Measurements from ENCODE around the gene CRYBG1. TPM values are rescaled to one million over a fixed set of nuclear protein-coding genes. Genes with fewer than 3 reads are reported as not detected.

Gene CRYBG1
- total RNA-seq, 1 donor, result 11.9 TPM

GRCh38 chr6:106466211-106466610 is 105.7 kb downstream of the CRYBG1 start:
- Histone ChIP-seq H3K27me3 (ENCODE audit: insufficient read depth, low read length) (no peaks in the 10 kb centered on the region), H3K79me2 (ENCODE audit: insufficient read depth, low read length) (no peaks in the 10 kb centered on the region), H3K4me2 (ENCODE audit: insufficient read depth, low read length) (no peak overlapping the region), H3K36me3 (ENCODE audit: insufficient read depth, low read length) (no peaks in the 10 kb centered on the region), H3K4me3 (ENCODE audit: insufficient read depth, low read length) (no peak overlapping the region), H4K20me1 (ENCODE audit: insufficient read depth, low read length) (no peaks in the 10 kb centered on the region), H2AFZ (ENCODE audit: low read length) (no peak overlapping the region), H3K4me1 (ENCODE audit: insufficient read depth, low read length) (peaks cover 4% of the 10 kb centered on the region), H3K27ac (ENCODE audit: low read depth, low read length) (no peak overlapping the region), H3K9me3 (ENCODE audit: low read depth, low read length) (no peaks in the 10 kb centered on the region)
- TF ChIP-seq, protein P1, sequence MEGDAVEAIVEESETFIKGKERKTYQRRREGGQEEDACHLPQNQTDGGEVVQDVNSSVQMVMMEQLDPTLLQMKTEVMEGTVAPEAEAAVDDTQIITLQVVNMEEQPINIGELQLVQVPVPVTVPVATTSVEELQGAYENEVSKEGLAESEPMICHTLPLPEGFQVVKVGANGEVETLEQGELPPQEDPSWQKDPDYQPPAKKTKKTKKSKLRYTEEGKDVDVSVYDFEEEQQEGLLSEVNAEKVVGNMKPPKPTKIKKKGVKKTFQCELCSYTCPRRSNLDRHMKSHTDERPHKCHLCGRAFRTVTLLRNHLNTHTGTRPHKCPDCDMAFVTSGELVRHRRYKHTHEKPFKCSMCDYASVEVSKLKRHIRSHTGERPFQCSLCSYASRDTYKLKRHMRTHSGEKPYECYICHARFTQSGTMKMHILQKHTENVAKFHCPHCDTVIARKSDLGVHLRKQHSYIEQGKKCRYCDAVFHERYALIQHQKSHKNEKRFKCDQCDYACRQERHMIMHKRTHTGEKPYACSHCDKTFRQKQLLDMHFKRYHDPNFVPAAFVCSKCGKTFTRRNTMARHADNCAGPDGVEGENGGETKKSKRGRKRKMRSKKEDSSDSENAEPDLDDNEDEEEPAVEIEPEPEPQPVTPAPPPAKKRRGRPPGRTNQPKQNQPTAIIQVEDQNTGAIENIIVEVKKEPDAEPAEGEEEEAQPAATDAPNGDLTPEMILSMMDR (IDR thresholded peaks at IDR 0.05; ENCODE audit: extremely low read depth, low read depth, low read length), result no peak
- no peak for DNase-seq (ENCODE audit: insufficient read length, low spot score, missing footprints)

DNA sequence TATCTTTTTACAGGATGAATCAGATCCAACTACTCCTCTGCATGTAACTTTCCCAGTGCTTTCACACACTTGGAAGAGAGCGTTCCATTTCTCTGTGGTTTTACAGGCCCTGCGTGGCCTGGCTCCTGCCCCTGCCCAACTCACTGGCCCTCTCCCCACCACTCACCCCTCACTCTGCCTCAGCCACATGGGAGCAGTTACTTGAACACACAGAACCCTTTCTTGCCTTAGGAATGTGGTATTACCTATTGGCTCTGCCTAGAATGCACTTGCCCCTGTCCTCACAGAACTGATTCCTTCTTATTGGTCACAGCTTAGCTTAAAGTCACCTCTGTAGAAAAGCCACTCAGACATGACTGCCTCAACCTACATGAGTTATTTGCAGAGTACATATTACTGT is 108.4 kb downstream of the CRYBG1 start:
- H2AFZ ChIP-seq (ENCODE audit: low read length), result peak overlapping the region; percentile 69
- TF ChIP-seq, protein P1 (IDR thresholded peaks at IDR 0.05; ENCODE audit: extremely low read depth, low read depth, low read length), result no peak
- no peaks in the 10 kb centered on the region for H3K9me3 ChIP-seq (ENCODE audit: low read depth, low read length)
- H3K4me1 ChIP-seq (ENCODE audit: insufficient read depth, low read length), result peaks cover 10% of the 10 kb centered on the region
- H3K4me3 ChIP-seq (ENCODE audit: insufficient read depth, low read length), result no peak overlapping the region
- H3K36me3 ChIP-seq (ENCODE audit: insufficient read depth, low read length), result no peaks in the 10 kb centered on the region
- no peaks in the 10 kb centered on the region for H4K20me1 ChIP-seq (ENCODE audit: insufficient read depth, low read length)
- H3K4me2 ChIP-seq (ENCODE audit: insufficient read depth, low read length), result no peak overlapping the region
- H3K79me2 ChIP-seq (ENCODE audit: insufficient read depth, low read length), result no peaks in the 10 kb centered on the region
- H3K27ac ChIP-seq (ENCODE audit: low read depth, low read length), result no peak overlapping the region
- no peaks in the 10 kb centered on the region for H3K27me3 ChIP-seq (ENCODE audit: insufficient read depth, low read length)
- no peak for DNase-seq (ENCODE audit: insufficient read length, low spot score, missing footprints)

- TF ChIP-seq, protein P1 (IDR thresholded peaks at IDR 0.05; ENCODE audit: extremely low read depth, low read depth, low read length), result no peak
- Histone ChIP-seq H3K27ac (ENCODE audit: low read depth, low read length) (no peak overlapping the region), H3K4me1 (ENCODE audit: insufficient read depth, low read length) (peaks cover 19% of the 10 kb centered on the region), H2AFZ (ENCODE audit: low read length) (no peak overlapping the region), H4K20me1 (ENCODE audit: insufficient read depth, low read length) (no peaks in the 10 kb centered on the region), H3K79me2 (ENCODE audit: insufficient read depth, low read length) (no peaks in the 10 kb centered on the region), H3K36me3 (ENCODE audit: insufficient read depth, low read length) (no peaks in the 10 kb centered on the region), H3K27me3 (ENCODE audit: insufficient read depth, low read length) (no peaks in the 10 kb centered on the region), H3K9me3 (ENCODE audit: low read depth, low read length) (no peaks in the 10 kb centered on the region), H3K4me2 (ENCODE audit: insufficient read depth, low read length) (no peak overlapping the region), H3K4me3 (ENCODE audit: insufficient read depth, low read length) (no peak overlapping the region)
- no peak for DNase-seq (ENCODE audit: insufficient read length, low spot score, missing footprints)
Measured at GRCh38 chr6:106469882-106470281, 109.4 kb downstream of the CRYBG1 start.

DNA sequence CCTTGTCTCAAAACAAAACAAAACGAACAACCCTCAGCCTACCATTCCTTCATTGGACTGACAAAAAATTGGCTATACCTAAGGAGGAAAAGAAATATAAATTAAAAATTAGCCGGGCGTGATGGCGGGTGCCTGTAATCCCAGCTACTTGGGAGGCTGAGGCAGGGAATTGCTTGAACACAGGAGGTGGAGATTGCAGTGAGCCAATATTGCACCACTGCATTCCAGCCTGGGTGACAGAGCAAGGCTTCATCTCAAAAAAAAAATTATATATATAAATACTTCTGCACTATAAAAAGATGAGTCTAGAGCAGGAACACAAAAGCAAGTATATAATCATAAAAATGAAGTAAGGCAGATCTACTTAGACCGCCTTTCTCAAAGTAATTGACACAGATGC is 109.8 kb downstream of the CRYBG1 start:
- no peaks in the 10 kb centered on the region for H3K36me3 ChIP-seq (ENCODE audit: insufficient read depth, low read length)
- H3K4me1 ChIP-seq (ENCODE audit: insufficient read depth, low read length), result peaks cover 20% of the 10 kb centered on the region
- no peaks in the 10 kb centered on the region for H3K9me3 ChIP-seq (ENCODE audit: low read depth, low read length)
- no peaks in the 10 kb centered on the region for H3K79me2 ChIP-seq (ENCODE audit: insufficient read depth, low read length)
- no peak overlapping the region for H3K27ac ChIP-seq (ENCODE audit: low read depth, low read length)
- no peaks in the 10 kb centered on the region for H4K20me1 ChIP-seq (ENCODE audit: insufficient read depth, low read length)
- no peaks in the 10 kb centered on the region for H3K27me3 ChIP-seq (ENCODE audit: insufficient read depth, low read length)
- DNase-seq (ENCODE audit: insufficient read length, low spot score, missing footprints), result no peak
- TF ChIP-seq, protein P1 (IDR thresholded peaks at IDR 0.05; ENCODE audit: extremely low read depth, low read depth, low read length), result no peak
- H3K4me2 ChIP-seq (ENCODE audit: insufficient read depth, low read length), result no peak overlapping the region
- no peak overlapping the region for H3K4me3 ChIP-seq (ENCODE audit: insufficient read depth, low read length)
- no peak overlapping the region for H2AFZ ChIP-seq (ENCODE audit: low read length)
